ENCODE results near the gene HGF. TPM values are rescaled to one million over a fixed set of nuclear protein-coding genes. Genes with fewer than 3 reads are reported as not detected.

Gene HGF
- total and polyA plus RNA-seq, 10 of the 15 experiments (the other 5 are each of a cell fraction or from before 2014, with no cell fraction given) = 0.10 to 1.7 (median 0.99) TPM

GRCh38 chr7:81665236-81665635 is 104.6 kb downstream of the HGF start:
- Histone ChIP-seq H2AFZ (ENCODE audit: control insufficient read depth, low read depth, low read length) (no peak overlapping the region), H3K79me2 (ENCODE audit: control insufficient read depth, insufficient read depth, low read length) (no peaks in the 10 kb centered on the region), H3K27me3 (replicated peaks in 1 of 2; ENCODE audit: control insufficient read depth in 2 of 2, insufficient read depth in 2 of 2, low read length in 1 of 2) (no peaks in the 10 kb centered on the region), H3K4me3 (no peak overlapping the region), H3K9me3 (replicated peaks; ENCODE audit: control insufficient read depth, insufficient read depth, low read length) (no peaks in the 10 kb centered on the region), H3K27ac (ENCODE audit: control insufficient read depth, insufficient read depth) (no peak overlapping the region), H3K9ac (ENCODE audit: control insufficient read depth, insufficient read depth, low read length) (no peak overlapping the region), H4K20me1 (ENCODE audit: control insufficient read depth, insufficient read depth) (no peaks in the 10 kb centered on the region), H3K4me1 (ENCODE audit: control insufficient read depth, insufficient read depth, low read length) (no peaks in the 10 kb centered on the region), H3K4me2 (ENCODE audit: control insufficient read depth, insufficient read depth) (no peak overlapping the region), H3K36me3 (ENCODE audit: control insufficient read depth in 2 of 2, insufficient read depth in 2 of 2, low read length in 1 of 2) (no peaks in the 10 kb centered on the region)
- RAD21 ChIA-PET (ENCODE audit: unreplicated experiment) = interaction anchor here (1.2 kb wide), 1 partner anchor 164 kb away, joined by 3 read pairs; no protein-coding TSS in a partner anchor
- DNase-seq (ENCODE audit: low read depth, low spot score) (no peak), FAIRE-seq (no peak), ATAC-seq (no peak)
- POLR2A ChIA-PET = no interaction called here
- TF ChIP-seq BCL3 (IDR thresholded peaks at IDR 0.05; ENCODE audit: borderline replicate concordance, insufficient read depth, low read depth, low read length, poor library complexity, severe bottlenecking) (no peak), NR2C2 (IDR thresholded peaks at IDR 0.05; ENCODE audit: borderline replicate concordance, control insufficient read depth, insufficient read length, low read depth) (no peak), ETV6 (conservative IDR thresholded peaks at IDR 0.05 in 1 of 2, IDR thresholded peaks at IDR 0.05 in 1 of 2; ENCODE audit: borderline replicate concordance in 1 of 2, low read depth in 1 of 2) (no peak), USF1 (IDR thresholded peaks at IDR 0.05; ENCODE audit: borderline replicate concordance, extremely low read length, insufficient read depth, low read depth, low read length) (no peak), MEF2A (IDR thresholded peaks at IDR 0.05; ENCODE audit: insufficient read depth, low read depth, low read length) (no peak), ZBED1 (IDR thresholded peaks at IDR 0.05; ENCODE audit: borderline replicate concordance) (no peak), PML (IDR thresholded peaks at IDR 0.05; ENCODE audit: low read length) (no peak), NKRF (conservative IDR thresholded peaks at IDR 0.05) (no peak), MAX (IDR thresholded peaks at IDR 0.05; ENCODE audit: low read depth, low read length) (no peak), MXI1 (IDR thresholded peaks at IDR 0.05; ENCODE audit: low read depth, low read length) (no peak), IRF5 (IDR thresholded peaks at IDR 0.05; ENCODE audit: borderline replicate concordance) (no peak), MTA2 (IDR thresholded peaks at IDR 0.05; ENCODE audit: low read depth) (no peak), IKZF2 (IDR thresholded peaks at IDR 0.05) (no peak), ZNF217 (IDR thresholded peaks at IDR 0.05) (no peak), CHD2 (IDR thresholded peaks at IDR 0.05; ENCODE audit: borderline replicate concordance, low read depth, low read length) (no peak), POLR2A (IDR thresholded peaks at IDR 0.05; ENCODE audit: low read depth, low read length) (no peak)
- WGBS (ENCODE audit: insufficient coverage, insufficient replicate concordance, low lambda C conversion rate, missing lambda C conversion rate) = 46% methylated on average over 3 of the region's 3 CpGs
- SMC1A ChIA-PET (ENCODE audit: uncharacterized antibody, unreplicated experiment) = interaction anchor here (0.7 to 0.9 kb wide), 3 partner anchors 8 to 16 kb away, joined by 3 to 4 read pairs (median 3); no protein-coding TSS in a partner anchor
- intact Hi-C loops (cut with micrococcal nuclease; ENCODE audit: unreplicated experiment) = no loop called here
- CTCF ChIA-PET = interaction anchor here (0.5 to 3.0 kb wide), 4 partner anchors 10 to 146 kb away, joined by 3 to 12 read pairs (median 4); no protein-coding TSS in a partner anchor
- no TSS peak for BruUV-seq (replicated peaks)
- in situ Hi-C loops (cut with MboI) = no loop called here

Measured in GM12878 (cell line).